HG03460 (cell line): ENCODE data around the gene TMEM259.

ENCODE experiments used
- ATAC-seq: cut with Tn5 transposase; IDR thresholded peaks from one replicate; pipeline ENCODE4 v1.9.1; 2021; ENCODE audit not compliant: unreplicated experiment

The TMEM259 gene

GRCh38 chr19:964116-964520 lies 56.8 kb downstream of the TMEM259 start:
- no peak for ATAC-seq

DNA sequence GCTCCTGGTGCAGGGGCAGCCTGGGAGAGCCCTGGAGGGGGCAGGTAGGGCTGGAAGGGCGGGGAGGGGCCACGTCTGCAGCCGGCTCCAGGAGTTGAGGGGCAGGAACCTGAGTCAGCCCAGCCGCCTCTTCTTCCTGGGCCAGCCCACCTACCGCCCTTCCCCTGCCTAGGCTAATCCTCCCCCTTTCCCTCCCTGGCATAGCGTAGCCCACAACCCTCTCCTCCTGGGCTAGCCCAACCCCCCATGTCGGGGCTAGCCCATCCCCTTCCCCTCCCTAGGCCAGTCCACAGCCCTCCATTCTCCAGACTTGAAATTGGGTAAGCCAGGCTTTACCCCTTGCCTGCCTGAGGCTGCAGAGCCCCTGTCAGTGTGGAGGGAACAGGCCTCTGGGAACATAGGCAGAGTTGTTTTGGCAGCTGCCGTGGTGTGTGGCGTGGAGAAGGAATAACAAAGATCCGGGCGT lies 57.4 kb downstream of the TMEM259 start:
- no peak for ATAC-seq

GRCh38 chr19:962683-963400 lies 58.1 kb downstream of the TMEM259 start:
- ATAC-seq = no peak

DNA sequence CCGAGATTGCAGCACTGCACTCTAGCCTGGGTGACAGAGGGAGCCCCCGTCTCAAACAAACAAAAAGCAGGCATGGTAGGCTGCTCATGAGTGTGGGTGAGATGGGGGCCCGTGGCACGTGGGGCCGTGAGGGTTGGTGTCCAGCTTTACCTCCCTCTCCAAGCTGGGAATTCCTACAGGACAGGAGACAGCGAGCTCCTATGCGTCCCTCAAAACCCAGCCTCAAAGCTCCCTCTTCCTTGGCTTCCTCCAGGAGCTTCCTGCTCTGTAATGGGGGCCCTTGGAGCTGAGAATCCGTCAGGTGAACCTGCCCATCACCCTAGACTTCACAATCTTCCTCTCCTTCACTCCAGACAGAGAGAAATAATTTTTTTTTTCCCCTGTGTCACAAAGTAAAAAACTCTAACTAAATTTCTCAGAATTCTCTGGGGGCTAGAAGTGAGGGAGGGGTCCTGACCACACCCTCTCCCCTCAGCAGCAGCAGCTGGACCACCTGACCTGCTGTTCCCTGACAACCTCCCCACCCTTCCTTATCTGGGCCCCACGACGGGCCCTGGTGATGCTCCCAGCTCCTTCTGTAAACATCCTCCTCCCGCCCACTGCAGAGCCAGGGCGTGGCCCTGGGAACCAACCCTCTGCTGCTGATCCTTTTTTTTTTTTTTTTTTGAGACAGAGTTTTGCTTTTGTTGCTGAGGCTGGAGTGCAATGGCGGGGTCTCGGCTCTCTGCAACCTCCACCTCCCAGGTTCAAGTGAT lies 58.9 kb downstream of the TMEM259 start:
- no peak for ATAC-seq

DNA sequence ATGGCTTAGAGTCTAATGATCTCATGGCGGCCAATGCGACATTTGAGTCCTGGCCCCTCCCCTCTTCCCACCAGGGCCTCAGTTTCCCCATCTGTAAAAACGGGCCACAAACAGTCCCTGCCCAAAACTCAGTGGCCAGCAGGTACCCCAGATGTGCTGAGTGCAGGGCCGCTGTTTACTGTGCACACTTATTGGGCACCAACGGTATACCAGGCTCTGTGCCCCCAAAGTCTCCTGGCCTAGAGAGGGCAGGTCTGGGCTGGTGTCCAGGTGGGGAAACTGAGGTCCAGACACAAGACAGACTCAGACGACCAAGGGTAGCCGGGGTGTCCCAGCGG lies 60.4 kb downstream of the TMEM259 start:
- ATAC-seq = no peak

- ATAC-seq = no peak
Observed at GRCh38 chr19:960020-960419, 60.9 kb downstream of the TMEM259 start.
